Activated CD8-positive, alpha-beta memory T cell treated with anti-CD3 and anti-CD28 coated beads for 1 hour (primary cell): ENCODE results near the gene NKAIN2.
"Not testable (repeated sequence)": the region's sequence is repeated elsewhere in the genome, so short reads cannot be mapped to it uniquely, and the experiment has no call there.

ENCODE experiments used
- DNase-seq, 2 donors: peaks; one replicate each; pipeline ENCODE4 v3.0.0-alpha.2; 2020; ENCODE audit warnings: low read depth in 1 of 2; ENCODE audit errors: extremely low read depth in 1 of 2

NKAIN2 gene

GRCh38 chr6:123888771-123889513 is 85.3 kb downstream of the NKAIN2 start:
- no peak for DNase-seq

GRCh38 chr6:123895346-123895745 is 91.7 kb downstream of the NKAIN2 start:
- DNase-seq: no peak

- no peak for DNase-seq
These were observed 92.1 kb downstream of the NKAIN2 start for GRCh38 chr6:123895806-123896205.

DNA sequence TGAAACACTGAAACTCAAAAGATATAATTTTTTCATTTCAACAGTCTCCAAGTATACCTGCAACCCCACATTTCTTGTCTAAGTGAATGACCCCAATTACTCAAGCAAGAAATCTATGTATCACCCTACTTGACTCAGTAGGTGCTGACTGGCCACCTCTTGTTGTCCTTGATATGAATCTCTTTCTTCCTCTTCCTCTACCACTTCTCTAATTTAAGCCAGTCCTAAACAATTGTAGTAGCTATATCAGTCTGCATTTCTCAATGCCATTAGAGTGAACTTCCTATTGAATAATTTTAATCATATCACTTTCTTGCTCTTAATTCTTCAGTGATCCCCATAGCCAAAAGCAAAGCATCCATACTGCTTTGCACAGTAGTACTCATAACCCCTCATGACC is 93.2 kb downstream of the NKAIN2 start:
- DNase-seq: no peak

GRCh38 chr6:123897965-123898364 is 94.3 kb downstream of the NKAIN2 start:
- no peak for DNase-seq

DNA sequence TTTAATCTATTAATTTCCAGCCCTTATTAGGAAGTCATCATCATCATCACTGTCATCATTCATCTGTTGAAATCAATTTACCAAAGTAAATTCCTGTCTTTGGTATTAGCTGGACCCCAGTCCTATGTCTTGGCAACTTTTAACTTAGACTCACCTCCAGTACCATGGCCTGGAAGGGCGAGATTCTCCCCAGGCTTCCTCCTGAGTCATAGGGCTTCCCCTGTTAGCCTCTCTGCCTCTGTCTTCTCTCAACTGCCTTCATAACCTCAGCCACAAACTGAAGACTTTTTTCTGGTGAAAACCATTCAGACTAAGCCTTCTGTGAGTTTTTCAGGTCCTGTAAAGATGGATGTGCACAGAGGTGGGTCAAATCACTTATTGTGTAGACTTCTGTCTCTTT is 95.0 kb downstream of the NKAIN2 start:
- DNase-seq: no peak

DNA sequence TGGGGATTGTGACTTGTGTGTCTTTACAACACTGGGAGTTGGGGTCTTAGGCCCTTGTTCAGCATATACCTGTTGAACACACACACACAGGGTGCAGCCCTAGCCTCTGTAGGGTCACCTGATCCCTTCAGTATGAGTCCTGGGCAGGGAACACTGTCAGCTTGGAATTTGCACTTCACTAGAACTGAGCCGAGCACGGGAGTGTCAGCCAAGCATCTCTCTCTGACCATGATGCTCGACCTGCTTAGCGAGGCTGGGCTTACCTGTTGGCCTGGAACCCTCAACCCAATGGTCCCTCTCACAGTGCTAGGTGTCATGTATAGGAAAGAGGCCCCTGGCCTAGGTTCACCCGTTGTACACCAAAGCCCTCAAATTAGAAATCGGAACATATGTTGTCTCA is 96.1 kb downstream of the NKAIN2 start:
- no peak for DNase-seq

- no peak for DNase-seq
These were observed 97.8 kb downstream of the NKAIN2 start for GRCh38 chr6:123901436-123901835.

- DNase-seq: no peak
These were observed 99.2 kb downstream of the NKAIN2 start for GRCh38 chr6:123902738-123903313.

- no peak for DNase-seq
These were observed 100.6 kb downstream of the NKAIN2 start for GRCh38 chr6:123904228-123904627.

GRCh38 chr6:123908797-123909196 is 105.1 kb downstream of the NKAIN2 start:
- no peak for DNase-seq

GRCh38 chr6:123909989-123910388 is 106.3 kb downstream of the NKAIN2 start:
- no peak for DNase-seq

DNA sequence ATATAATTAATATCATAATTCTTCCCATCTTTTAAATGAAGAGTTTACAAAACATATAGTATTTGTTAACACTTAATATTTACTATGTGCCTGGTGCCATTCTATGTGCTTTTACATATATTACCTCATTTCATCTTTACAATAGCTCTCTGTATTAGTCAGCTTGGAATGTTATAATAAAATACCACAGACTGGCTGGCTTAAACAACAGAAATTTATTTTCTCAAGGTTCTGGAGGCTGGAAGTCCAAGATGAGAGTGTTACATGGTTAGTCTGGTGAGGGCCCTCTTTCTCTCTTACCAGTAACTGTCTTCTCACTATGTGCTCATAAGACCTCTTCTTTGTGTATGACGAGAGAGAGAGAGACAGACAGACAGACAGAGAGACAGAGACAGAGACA is 110.2 kb downstream of the NKAIN2 start:
- no peak for DNase-seq

DNA sequence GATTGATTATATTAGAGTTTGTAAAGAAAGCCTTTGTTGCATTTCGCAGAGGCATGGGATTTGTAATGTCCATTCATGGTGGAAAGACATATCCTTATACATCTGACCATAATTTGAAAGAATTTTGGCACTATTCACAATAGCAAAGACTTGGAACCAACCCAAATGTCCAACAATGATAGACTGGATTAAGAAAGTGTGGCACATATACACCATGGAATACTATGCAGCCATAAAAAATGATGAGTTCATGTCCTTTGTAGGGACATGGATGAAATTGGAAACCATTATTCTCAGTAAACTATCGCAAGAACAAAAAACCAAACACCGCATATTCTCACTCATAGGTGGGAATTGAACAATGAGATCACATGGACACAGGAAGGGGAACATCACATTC is 119.7 kb downstream of the NKAIN2 start:
- DNase-seq: not testable (repeated sequence)

- DNase-seq: no peak
These were observed 121.7 kb downstream of the NKAIN2 start for GRCh38 chr6:123925350-123925749.

DNA sequence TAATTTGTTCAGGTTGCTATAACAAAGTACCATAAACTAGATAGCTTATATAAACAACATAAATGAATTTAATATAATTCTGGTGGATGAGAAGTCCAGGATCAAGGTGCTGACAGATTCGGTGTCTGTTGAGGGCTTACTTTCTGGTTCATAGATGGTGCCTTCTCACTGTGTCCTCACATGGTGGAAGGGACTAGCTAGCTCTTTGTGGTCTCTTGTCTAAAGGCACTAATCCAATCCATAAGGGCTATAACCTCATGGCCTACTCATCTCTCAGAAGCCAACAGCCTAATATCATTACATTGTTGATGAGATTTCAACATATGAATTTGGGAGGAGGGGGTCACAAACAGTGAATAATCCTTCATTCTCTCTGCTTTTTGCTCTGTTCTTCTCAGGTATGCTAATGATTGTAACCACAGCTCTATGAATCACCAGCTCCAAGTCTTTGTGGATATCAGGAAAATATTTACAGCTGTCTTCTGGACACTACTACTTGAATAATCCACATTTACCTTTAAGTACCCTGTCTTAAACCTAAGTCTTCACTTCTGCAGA is 122.3 kb downstream of the NKAIN2 start:
- no peak for DNase-seq

DNA sequence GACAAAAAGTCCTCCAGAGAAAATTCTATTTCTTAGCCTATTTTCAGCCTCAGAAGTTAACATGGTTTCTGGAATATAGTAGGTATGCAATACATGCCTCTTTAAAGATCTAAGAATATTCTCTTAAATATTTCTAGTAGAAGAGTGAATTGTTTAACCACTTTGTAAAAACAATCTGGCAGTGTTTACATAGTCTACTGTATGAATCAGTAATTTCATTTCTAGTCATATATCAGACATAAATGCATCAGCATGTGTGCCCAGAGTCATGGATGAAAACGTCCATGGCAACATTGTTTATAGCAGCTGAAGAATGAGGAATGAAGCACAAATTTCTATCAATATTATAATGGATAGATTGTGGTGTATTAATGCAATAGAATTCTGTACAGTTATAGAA is 124.9 kb downstream of the NKAIN2 start:
- DNase-seq: no peak

- DNase-seq: no peak
These were observed 128.3 kb downstream of the NKAIN2 start for GRCh38 chr6:123931928-123932327.

DNA sequence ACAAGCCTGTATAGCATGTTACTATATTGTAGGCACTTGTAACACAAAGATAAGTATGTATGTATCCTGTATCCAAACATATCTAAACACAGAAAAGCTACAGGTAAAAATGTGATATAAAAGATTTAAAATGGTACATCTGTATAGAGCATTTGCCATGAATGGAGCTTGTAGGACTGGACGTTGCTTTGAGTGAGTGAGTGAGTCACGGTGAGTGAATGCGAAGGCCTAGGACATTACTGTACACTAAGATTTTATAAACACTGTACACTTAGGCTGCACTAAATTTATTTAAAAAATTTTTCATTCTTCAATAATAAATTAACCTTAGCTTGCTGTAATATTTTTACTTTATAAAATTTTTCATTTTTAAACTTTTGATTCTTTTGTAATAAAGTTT is 136.9 kb downstream of the NKAIN2 start:
- no peak for DNase-seq

DNA sequence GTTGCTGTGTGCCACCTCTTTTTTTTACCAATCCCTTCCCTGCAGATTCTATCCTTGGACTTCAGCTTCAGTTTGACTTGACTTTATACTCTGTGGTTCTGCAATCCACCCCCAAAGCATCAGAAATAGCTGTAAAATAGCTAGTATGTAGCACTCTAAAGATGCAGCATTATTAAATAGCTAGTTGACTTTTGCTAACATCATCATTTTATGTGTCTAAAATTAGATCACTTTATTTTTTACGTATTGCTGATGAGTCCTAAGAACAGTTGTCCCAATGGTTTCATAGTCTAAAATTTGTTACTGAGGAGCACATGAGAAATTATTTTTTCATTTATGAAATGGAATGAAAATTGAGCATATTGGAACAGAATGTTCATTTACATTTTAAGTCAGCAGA is 138.2 kb downstream of the NKAIN2 start:
- DNase-seq: no peak

DNA sequence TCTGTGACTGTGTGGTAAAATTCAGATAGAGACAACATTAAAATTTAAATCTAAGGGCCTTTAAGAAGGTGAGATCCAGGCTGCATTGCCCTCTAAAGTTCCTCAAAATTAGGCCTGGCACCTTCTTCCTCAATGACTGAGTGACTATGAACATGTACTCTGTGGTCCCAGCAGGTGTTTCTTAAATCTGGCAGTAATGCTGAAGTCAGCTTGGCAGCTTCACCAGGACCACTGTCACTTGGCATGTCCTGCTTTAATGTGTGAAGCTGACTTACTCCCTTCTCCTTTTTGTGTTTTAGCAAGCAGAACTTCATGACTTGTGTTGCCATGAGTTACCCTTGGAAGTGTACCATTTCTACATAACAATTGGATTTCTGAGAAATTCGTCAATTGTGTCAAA is 141.7 kb downstream of the NKAIN2 start:
- DNase-seq: no peak

DNA sequence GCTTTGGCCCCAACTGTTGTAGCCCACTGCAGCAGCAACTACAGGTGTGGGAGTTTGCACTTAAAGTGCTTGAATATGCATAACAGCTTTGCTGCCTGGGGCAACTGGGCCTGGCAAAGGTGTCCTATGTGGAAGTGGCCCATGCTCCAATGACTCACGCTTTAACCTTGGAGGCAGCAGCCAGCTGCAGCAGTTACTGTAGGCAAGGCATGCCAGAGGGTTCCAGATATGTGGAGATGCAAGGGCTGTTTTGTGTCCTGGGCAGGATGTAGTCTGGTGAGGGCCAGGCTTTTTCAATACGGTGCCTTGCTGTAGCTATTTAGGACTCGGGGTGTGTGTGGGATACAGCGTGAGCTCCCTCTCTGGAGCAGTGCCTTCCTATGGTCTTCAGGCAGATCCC is 150.3 kb downstream of the NKAIN2 start:
- no peak for DNase-seq
